Ascending aorta (tissue), 2 donors: ENCODE measurements around the gene EHMT1. TPM values are rescaled to one million over a fixed set of nuclear protein-coding genes. Genes with fewer than 3 reads are reported as not detected.
A peak's percentile ranks its signal among the peaks of the same experiment; 100 is the strongest.

Source experiments
- DNase-seq, 2 donors: peaks; one replicate each; pipeline ENCODE4 v3.0.0-alpha.2; 2019; ENCODE audit warnings: low spot score in 2 of 2
- H3K27ac ChIP-seq, 2 donors: fragments of 200-600 bp; sonication (generic); one replicate each; pipeline ENCODE4 v1.5.1; 2016 to 2017; ENCODE audit warnings: mild to moderate bottlenecking in 1 of 2
- H3K27me3 ChIP-seq: fragments of 200-600 bp; sonication (generic); one replicate; pipeline ENCODE4 v1.5.1; 2017
- H3K36me3 ChIP-seq, 2 donors: fragments of 200-600 bp; sonication (generic); one replicate each; pipeline ENCODE4 v1.5.1; 2016
- H3K4me1 ChIP-seq, 2 donors: fragments of 200-600 bp; sonication (generic); one replicate each; pipeline ENCODE4 v1.5.1; 2016 to 2017; ENCODE audit warnings: mild to moderate bottlenecking in 1 of 2
- H3K4me3 ChIP-seq, 2 donors: fragments of 200-600 bp; sonication (generic); one replicate each; pipeline ENCODE4 v1.5.1; 2016 to 2017; ENCODE audit warnings: mild to moderate bottlenecking in 1 of 2
- H3K9me3 ChIP-seq, 2 donors: fragments of 200-600 bp; sonication (generic); one replicate each; pipeline ENCODE4 v1.5.1; 2016
- intact Hi-C: fragments of 100-400 bp; cut with DNase I; formaldehyde crosslinking; loops from one replicate; pipeline ENCODE4 v1.15.1; 2023
- total RNA-seq: library from RNA; depleted of rRNA; stranded (reverse); fragments of >200 nt; gene quantifications from one replicate; pipeline ENCODE4 v1.1.0, GENCODE V29; 2016
- TF ChIP-seq, protein P1 (sequence below), 3 experiments: fragments of 200-600 bp in 2 of 3; fragments of 450-650 bp in 1 of 3; sonication (generic) in 2 of 3; IDR thresholded peaks; one replicate each; pipeline ENCODE4 v1.5.1; 2016 to 2019; ENCODE audit warnings: antibody characterized with exemption in 3 of 3, mild to moderate bottlenecking in 1 of 3, moderate library complexity in 1 of 3

EHMT1 gene
- total RNA-seq, 1 donor from 2014 or later = 49.9 TPM

DNA sequence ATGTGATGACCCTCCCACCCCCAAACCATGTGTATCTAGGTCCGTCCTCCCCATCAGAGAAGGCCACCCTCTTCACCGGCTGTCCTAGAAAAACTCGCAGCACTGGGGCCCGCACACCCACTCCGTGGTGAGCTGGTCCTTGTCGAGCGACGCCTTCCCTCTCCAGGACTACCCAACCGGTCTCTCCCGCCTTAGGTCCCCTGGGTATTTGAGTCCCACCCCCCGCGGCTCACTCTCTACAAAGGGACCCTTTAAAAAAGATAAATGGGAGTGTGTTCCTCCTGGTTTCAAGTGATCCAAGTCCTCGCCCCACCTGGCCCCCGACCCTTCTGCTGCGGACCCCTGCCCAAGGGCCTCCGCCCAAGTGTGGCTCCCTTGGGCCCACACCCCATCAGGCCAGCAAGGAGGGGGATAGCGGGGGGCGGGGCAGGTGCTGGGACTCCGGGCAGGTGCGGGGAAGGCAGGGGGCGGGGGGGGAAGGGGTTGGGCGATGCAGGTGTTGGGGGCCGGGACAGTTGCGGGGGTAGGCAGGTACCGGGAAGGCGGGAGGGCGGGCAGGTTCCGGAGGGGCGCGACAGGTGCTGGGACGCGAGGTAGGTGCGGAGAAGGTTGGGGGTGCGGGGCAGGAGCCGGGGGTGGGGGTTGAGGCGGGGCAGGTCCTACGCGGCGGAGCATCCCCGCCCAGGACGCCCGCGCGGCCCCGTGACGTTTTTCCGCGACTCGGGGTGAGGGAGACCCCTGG lies 14.3 kb upstream of the EHMT1 start:
- Histone ChIP-seq H3K4me3 (peak overlapping the region; percentile 73 to 91), H3K27me3 (no peaks in the 10 kb centered on the region), H3K9me3 (no peaks in the 10 kb centered on the region), H3K27ac (peak overlapping the region; percentile 66 to 67), H3K36me3 (no peaks in the 10 kb centered on the region), H3K4me1 (peaks cover 6 to 19% of the 10 kb centered on the region in 2 donors)
- TF ChIP-seq, protein P1, sequence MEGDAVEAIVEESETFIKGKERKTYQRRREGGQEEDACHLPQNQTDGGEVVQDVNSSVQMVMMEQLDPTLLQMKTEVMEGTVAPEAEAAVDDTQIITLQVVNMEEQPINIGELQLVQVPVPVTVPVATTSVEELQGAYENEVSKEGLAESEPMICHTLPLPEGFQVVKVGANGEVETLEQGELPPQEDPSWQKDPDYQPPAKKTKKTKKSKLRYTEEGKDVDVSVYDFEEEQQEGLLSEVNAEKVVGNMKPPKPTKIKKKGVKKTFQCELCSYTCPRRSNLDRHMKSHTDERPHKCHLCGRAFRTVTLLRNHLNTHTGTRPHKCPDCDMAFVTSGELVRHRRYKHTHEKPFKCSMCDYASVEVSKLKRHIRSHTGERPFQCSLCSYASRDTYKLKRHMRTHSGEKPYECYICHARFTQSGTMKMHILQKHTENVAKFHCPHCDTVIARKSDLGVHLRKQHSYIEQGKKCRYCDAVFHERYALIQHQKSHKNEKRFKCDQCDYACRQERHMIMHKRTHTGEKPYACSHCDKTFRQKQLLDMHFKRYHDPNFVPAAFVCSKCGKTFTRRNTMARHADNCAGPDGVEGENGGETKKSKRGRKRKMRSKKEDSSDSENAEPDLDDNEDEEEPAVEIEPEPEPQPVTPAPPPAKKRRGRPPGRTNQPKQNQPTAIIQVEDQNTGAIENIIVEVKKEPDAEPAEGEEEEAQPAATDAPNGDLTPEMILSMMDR (IDR thresholded peaks at IDR 0.05) = no peak
- intact Hi-C loops = loop anchor here (1.0 to 10.0 kb wide), 5 partner anchors 14 to 150 kb away; partner anchors contain the start of genes DPH7, NSMF and ZMYND19
- DNase-seq = no peak

DNA sequence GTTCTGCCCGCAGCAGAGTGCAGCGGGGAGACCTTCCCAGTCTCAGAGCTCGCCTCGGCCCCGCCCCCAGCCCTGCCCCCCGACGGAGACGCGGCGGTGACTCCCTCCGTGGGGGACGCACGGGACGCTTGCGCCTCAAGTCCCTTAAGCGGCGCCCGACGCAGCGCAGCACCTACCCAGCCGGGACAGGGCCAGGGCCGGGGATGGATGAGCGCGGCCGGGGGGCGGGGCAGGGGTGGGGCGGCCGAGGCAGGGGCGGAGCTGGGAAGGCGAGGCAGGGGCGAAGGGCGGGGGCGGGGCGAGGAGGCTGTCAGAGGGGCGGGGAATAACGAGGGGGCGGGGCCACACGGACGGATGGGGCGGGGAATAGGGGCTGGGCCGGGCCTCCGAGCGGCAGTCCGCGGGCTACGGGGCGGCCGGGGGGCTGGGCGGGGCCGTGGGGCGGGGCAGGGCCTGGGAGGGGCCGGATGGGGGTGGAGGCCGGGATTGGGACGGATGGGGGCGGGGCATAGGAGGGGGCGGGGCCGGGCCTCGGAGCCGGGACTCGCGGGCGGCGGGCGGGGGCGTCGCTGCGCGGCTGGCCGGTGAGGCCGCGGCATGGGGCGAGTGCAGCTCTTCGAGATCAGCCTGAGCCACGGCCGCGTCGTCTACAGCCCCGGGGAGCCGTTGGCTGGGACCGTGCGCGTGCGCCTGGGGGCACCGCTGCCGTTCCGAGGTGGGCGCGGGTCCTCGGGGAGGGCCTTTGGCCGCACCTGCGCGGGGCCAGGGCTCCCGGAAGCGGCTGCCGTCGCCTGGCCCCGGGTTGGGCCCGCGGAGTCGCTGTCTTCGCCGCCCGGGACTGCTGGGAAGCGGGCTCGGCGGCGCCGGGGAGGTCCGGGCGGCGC lies 13.4 kb upstream of the EHMT1 start, which contains the start of gene ARRDC1:
Gene ARRDC1 (plus strand): TSS at position 566 of the 884 bp plus-strand sequence. CDS start 32 bp downstream, at position 598.
- intact Hi-C loops = loop anchor here (1.0 to 10.0 kb wide), 5 partner anchors 13 to 151 kb away; partner anchors contain the start of genes DPH7, NSMF and ZMYND19
- Histone ChIP-seq H3K4me3 (peak within 1 kb of the TSS; percentile 94 to 96), H3K9me3 (no peaks in the 10 kb centered on the region), H3K4me1 (peaks cover 6 to 19% of the 10 kb centered on the region in 2 donors), H3K27me3 (no peaks in the 10 kb centered on the region), H3K27ac (peak within 1 kb of the TSS; percentile 71 to 79), H3K36me3 (no peaks in the 10 kb centered on the region)
- TF ChIP-seq, protein P1 (IDR thresholded peaks at IDR 0.05) = peak in 1 of 3 experiments; percentile 11
- DNase-seq = peak; percentile 75 to 97

DNA sequence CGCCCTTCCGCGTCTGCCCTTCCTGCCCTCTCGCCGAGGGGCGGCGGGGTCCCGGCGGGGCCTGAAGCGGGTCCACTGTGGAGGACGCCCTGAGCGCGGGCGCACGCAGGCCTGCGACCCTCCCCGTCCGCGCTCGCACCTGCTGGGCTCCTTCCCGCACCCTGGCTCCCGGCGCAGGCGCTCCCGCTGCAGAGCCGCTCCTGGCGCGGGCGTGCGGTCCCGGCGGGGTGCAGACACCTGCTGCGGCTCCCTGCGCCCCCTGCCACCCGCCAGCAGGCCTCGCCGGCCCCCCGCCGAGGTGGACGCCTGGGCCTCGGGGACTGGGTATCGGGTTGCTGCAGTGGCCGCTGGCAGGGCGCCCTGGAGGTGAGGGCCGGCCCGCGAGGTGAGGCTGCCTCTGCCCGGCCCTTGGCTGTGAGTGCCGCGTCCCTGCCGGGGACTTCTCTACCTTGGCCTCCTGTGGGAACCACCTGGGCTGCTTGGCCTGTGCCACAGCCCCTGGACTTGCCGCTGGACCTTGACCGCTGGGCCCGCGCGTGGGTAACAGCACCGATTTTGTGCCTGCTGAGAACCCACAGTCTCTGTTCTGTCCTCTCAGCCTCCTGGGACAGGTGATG lies 12.7 kb upstream of the EHMT1 start:
- intact Hi-C loops = loop anchor here (10.0 kb wide), 1 partner anchor 151 kb away; the partner anchor contains the start of gene NSMF
- Histone ChIP-seq H3K4me3 (peak overlapping the region; percentile 94 to 96), H3K9me3 (no peaks in the 10 kb centered on the region), H3K36me3 (no peaks in the 10 kb centered on the region), H3K27ac (peak overlapping the region; percentile 71 to 79), H3K27me3 (no peaks in the 10 kb centered on the region), H3K4me1 (peaks cover 6 to 19% of the 10 kb centered on the region in 2 donors)
- TF ChIP-seq, protein P1 (IDR thresholded peaks at IDR 0.05) = no peak
- DNase-seq = no peak

DNA sequence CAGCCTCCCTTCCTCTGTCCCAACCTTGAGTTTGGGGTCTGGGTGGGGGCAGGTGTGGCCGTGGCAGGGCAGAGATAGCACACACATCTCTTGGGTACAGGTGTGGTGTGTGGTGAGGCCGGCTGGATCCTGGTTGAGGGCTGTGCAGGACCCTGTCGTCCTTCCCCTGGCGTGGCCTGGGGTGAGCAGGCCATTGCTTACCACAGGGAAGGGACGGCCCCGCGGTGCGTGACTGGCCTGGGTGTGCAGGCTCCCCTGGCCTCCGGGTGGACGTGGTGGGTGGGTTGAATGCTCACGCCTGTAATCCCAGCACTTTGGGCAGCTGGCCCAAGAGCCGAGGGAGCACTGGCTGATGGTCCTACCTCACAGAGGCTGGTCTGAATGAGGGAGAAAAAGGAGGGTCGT lies 12.1 kb upstream of the EHMT1 start:
- TF ChIP-seq, protein P1 (IDR thresholded peaks at IDR 0.05) = no peak
- Histone ChIP-seq H3K27me3 (no peaks in the 10 kb centered on the region), H3K9me3 (no peaks in the 10 kb centered on the region), H3K36me3 (no peaks in the 10 kb centered on the region), H3K27ac (no peak overlapping the region), H3K4me3 (peak overlapping the region; percentile 94 to 96), H3K4me1 (peaks cover 6 to 22% of the 10 kb centered on the region in 2 donors)
- intact Hi-C loops = loop anchor here (10.0 kb wide), 1 partner anchor 152 kb away; the partner anchor contains the start of gene NSMF
- DNase-seq = no peak
